NOMO-1 (cell line): ENCODE measurements around the gene HES4.
"Not testable (repeated sequence)": the region's sequence is repeated elsewhere in the genome, so short reads cannot be mapped to it uniquely, and the experiment has no call there.

Experiments used
- DNase-seq, 2 experiments: peaks; one replicate each; lab custom pipeline; 2025; ENCODE audit not compliant: unreplicated experiment in 2 of 2; lab: John Stamatoyannopoulos, UW

HES4 gene

DNA sequence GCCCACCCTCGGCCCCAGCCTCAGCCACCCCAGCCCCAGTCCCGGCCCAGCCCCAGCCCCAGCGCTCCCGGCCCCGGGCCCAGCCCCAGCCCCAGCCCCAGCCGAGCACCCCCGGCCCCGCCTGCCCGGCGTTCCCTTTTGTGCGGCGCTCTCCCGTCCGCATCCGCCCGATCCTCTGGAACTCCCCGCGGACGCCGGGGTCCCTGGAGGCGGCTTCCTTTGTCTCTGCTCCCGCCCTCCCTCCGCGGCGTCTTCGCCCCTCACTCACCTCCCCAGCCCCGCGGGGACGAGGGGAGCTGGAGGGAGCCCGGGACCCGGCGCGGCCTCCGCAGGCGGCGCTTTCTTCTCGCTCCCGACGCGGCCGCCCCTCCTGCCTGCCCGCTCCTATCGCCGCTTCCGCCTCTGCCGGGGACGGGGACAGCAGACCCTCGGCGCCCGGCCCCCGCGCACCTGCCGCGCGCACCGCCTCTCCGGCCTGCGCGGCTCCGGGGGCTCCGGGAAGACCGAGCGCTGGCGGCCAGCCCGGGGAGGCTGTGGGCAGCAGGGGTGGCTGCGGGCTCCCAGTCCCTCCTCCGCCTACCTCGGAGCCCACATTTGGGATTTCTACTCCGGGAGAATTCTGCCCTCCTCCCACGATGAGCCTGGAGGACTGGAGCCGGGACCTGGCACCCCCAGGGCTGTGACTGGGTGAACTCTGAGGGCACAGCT lies 34.0 kb upstream of the HES4 start:
- DNase-seq, result no peak

DNA sequence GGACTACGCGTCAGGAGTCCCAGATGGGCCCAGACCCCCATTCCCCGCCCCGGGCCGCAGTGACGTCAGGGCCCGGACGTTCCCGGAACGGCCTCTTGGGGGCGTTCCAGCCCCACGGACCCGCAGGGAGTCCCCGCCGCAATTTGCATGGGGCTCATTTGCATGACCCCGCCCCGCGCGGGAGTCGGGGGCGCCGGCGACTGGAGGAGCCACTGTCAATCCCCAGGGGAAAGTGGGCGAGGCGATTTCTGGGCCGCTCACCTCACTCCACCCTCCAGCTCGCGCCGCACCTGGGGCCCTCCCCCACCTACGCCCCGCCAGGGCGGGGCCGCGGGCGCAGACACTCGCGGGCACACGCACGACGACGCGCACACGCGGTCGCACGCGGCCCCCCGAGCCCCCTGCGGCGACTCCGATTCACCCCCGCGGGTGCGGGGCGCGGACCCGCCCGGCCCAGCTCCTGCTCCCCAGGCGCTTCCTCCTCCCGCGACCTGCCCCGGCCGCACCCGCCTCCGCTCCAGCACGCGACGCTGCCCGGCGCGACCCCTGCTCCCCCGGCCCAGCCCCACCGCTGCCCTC lies 33.2 kb upstream of the HES4 start:
- DNase-seq, result peak; percentile 65 to 81

DNA sequence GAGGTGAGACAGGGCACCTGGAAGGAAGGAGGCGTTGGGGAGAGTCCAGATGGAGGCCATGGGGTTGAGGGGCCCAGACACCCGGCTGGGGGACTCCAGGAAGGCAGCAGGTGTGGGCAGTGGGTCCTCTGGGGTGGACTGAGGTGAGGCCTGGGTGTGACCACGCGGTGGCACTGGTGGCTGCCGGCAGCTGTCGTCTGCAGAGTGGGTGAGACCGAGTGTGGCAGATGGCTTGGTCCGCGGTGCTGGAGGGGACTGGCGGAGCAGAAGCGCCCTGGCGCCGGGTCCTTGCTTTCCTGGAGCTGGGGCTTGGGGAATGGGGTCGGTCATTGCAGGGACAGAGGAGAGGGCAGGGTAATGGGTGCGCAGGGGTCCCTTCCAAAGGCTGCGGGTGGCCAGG lies 32.5 kb upstream of the HES4 start:
- DNase-seq, result no peak

DNA sequence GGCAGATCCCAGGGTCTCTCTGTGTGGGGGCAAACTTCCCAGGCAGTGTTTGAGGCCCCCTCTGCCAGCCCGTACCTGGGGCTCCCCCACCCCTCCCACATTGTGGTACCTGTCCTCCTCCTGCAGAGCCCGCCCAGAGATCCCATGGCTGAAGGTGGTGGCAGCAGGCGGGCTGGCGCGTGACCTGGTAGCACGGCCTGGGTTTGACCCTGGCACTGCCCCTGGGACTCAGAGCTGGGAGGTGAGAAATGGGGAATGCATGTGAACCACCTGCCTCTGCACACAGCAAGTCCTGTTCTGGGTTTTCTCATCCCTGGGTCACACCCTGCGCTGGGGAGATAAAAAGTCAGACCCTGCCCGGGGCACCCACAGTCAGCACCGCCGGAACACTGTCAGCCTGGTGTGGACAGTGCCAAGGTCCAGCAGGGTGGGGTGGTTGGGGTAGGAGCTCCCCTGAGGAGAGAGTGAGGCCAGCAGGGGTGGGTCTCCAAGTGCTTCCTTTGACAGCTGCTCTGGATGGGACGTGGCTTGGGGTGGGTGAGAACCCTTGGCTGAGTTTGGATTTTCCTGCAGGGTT lies 31.9 kb upstream of the HES4 start:
- no peak for DNase-seq

DNA sequence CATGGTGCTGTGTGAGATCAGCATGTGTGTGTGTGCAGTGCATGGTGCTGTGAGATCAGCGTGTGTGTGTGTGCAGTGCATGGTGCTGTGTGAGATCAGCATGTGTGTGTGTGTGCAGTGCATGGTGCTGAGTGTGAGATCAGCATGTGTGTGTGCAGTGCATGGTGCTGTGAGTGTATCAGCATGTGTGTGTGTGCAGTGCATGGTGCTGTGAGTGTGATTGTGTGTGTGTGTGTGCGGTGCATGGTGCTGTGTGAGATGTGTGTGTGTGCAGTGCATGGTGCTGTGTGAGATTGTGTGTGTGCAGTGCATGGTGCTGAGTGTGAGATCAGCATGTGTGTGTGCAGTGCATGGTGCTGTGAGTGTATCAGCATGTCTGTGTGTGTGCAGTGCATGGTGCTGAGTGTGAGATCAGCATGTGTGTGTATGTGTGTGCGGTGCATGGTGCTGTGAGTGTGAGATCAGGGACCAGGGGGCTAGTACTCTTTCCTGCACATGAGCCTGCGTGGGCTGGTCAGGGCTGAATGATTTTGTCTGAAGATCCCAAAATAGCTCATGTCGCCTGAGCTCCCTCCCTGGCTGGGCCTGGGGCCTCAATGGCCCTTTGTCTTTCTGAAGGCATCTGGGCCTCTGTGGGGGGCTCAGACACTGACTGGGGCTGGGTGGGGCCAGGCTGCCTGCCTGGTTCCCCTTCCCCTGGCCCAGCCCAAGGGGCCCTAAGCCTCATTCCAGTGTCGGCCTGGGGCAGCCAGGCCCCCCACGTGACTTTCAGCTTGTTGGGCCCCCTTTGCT lies 31.2 kb upstream of the HES4 start:
- not testable (repeated sequence) for DNase-seq

DNA sequence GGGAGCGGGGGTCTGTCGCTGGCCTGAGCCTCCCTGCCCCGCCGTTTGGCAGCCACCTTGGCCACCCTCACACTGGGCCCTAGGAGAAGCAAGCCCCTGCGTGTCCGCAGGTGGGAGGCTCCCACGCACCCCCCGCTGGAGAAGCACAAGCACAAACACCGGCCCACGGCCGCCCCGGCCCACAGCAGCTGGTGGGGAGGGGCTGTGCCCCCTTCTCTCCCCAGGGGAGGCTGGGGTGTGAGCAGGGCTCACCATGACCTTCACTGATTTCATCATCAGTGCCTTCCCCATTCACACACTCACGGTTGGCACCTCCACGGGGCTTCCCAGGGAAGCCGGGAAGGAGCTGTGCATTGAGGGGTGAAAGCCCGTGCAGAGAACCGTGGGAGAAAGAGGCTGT lies 27.9 kb upstream of the HES4 start:
- DNase-seq, result no peak

DNA sequence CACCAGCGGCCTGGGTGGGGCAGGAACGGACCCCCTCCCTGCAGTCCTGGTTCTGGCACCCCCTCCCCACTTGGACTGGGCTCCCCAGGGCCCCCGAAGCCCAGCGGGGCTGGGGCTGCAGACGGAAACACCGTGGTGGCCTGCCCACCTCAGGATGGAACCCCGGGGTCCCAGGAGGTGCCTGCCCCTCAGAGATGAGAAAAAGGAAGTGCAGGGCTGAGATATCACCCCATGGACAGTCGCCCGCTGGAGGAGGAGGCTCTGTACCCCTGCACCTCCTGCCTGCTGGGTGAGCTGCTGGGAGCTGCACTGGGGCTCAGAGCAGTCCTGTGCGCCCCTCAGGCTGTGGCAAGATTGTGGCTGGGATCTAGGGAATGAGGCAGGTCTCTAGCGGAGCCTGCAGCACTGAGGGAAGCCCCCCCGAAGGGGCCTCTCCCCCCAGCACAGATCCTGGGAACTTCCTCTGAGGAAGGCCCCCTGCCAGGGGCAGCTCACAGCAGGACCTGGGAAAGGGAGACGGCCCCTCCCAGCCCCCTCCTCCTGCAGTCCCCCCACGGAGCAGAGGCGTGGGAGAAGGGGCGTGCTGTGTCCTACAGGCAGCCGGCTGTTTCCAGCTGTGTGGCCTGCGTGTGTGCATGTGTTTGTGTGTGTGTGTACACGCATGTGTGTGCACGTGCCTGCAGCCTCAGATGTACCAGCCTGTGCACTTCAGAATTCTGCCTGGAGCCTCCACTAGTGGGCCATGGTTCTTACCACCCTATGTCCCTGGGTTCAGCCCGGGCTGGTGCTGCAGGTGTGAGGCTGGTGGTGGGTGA lies 26.9 kb upstream of the HES4 start:
- DNase-seq, result no peak

DNA sequence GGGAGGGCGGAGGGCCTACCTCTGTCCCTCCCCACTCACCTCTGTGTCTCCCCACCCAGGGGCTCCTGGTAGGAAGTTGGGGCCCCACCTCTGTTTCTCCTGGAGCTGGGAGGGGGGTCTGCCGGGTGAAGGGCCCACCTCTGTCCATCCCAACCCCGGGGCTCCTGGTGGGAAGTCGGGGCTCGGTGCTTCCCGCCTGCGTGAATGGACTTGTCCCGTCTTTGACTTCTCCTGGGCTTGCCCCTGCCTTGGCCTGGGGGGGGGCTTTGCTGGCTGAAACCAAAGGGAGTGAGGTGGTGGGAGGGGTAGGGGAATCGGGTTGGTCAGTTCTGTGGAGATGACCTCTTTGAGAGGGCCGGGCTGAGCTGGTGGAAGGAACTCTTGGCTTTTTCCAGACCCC lies 25.8 kb upstream of the HES4 start:
- no peak for DNase-seq

DNA sequence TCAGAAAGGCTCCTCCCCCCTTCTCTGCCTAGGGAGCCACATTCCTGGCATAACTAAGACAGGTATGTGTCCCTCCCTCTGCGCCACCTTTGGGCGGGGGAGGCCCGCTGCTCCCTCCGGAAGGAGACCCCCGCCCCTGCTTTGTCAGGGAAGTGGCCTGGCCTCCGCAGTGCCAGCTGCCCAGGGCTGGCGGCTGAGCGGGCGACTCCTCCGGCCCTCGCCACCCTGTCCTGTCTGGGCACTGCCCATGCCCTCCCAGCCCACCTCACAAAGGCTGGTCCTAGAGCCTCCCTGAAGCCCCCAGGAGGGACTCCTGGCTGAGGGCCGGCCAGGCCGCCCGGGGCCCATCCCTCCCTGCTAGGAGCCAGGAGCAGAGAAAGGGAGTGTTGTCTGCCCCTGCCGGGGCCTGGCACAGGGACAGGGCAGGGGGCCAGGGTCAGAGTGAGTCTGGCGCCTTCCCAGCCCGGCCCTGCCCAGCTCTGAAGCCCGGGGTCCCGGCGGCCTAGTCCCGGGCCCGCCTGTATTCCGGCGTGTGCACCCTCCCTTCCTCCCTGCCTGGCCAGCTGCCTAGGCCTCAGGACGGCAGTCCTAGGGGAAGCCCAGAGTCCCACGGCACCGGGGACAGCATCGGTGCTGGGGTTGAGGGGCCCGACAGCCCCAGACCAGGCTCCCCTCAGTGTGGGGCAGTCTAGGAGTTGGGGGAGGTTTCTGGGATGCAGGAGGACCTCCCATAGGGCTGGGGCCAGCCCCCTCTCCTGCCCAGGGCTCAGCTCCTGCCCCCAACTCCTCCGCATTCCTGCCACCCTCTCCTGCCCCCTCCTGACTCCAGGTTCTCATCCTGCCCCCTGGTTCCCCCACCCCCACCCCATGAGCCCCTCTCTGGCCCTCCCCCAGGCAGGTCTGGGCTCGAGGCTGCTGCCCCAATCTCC lies 25.1 kb upstream of the HES4 start:
- no peak for DNase-seq

DNA sequence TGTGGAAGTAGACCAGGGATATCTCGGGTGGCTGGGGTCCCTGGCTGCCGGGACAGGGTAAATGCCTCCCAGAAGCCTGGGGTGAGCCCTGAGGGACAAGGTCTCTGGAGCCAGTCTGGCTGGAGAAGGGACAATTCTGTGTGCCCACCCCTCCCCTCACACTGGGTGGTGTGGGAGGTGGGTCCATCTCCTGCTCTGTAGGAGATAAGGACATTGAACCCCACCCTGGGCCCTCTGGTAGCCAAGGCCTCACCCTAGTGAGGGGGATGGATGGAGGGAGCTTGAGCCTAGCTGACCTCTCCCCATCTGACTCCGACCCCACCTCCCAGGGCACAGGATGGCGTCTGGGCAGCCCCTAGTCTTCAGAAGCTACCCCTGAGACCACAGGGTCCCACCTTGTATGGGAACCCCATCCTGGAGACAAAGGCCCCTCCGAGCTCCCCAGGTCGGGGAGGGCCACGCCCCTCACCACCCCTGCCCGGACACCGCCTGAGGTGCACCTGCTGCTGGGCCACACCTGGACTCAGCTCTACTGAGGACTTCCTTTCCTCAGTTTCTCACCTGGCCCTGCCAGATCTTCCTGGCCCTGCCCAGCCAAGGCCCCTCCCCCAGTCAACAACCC lies 24.4 kb upstream of the HES4 start:
- DNase-seq, result no peak

DNA sequence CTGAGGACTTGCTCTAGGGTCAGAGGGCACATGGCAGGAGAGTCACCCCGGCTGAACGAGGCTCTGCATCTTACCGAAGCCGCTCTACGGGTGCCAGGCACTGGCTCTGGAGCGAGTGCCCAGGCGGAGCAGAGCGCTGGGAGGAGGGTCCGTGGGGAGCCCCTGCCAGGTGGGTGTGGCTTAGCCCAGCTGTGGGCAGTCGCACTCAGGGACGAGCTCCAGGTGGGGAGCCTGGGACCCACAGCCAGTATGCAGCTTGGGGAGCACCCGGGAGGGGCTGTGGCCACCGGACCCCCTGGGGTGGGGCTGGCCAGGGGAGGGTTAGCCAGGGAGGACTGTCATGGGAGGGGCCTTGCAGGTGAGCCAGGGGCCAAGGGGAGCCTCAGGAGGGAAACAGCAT lies 23.8 kb upstream of the HES4 start:
- DNase-seq, result no peak

DNA sequence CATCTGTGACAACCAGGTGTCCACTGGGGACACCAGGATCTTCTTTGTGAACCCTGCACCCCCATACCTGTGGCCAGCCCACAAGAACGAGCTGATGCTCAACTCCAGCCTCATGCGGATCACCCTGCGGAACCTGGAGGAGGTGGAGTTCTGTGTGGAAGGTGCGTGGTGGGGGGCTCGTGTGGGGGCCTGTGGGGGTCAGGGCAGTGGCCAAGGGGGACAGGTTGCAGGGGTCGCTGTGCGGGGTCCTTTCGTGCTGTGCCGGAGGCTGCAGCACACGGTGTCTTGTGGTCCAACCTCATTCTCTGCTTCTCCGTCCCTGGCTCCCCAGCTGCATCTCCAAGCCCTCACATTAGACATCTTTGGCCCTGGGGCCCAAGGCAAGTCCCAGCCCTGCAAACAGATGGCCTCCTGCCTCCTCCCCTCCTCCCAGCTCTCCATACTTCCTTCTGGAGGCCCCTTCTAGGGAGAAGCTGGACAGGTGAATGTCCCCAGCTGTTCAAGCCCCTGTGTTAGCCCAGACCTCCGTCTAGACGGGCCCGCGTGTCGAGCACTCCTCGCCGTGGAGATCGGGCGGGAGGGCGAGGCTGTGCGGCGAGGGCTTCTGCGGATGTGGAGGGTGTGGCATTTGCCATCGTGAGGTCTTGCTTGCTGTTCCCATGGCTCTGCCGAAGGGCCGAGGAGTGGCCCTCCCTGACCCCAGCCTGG lies 22.6 kb upstream of the HES4 start:
- DNase-seq, result no peak

DNA sequence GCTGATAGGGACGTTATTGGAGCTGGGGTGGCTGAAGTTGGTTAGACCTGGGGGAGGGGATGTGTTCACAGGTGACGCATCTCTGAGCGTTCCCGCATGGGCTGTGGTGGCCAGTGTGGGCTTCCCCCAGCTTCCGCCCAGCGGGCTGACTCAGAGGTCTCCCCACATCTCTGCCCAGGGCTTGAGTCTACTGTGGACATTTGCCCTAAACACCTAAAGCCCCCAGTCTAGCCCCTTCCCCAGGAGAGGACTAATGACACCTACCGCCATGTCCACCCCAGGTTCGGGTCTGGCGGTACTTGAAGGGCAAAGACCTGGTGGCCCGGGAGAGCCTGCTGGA lies 22.0 kb upstream of the HES4 start:
- no peak for DNase-seq

DNA sequence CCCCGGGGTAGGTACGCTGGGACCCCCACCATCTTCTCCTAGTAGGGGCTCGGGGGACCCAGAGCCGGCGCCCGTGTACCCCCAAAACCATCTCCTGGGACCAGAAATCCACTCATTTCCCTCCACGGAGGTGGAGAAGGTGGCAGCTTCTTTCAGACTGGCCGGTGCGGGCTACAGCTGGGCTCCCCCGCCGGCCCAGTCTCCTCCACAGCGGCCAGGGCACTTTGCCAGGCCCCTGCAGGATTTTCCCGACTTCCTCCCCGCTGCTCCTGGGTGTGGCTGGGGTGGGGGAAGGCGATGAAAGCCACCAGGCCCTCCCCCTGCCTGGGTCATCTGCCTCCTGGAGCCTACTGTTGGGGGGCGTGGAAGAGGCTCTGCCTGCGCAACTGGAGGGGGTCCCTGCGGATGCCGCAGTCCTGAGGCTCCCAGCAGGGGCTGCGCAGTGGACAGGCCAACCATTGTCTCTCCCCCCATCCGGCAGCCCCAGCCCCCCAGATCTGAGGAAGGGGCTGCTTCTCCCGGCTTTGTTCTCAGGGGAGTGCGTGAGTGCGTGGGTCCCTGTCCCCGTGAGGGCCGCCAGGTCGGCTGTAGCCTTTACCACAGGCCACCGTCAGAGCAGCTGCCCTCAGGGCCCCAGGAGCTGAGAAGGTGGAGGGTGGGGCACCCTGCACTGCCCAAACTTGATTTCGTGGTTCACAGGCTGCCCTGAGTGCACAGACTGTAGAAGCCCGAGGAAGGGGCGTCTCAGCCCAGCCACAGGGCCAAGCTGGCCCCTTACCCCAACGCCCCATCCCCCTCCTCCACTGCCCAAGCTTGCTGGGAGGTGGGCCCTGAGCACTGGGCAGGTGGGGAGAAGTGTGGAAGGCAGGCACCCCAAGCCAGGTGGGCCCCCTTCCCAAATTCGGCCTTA lies 21.4 kb upstream of the HES4 start:
- DNase-seq, result no peak

DNA sequence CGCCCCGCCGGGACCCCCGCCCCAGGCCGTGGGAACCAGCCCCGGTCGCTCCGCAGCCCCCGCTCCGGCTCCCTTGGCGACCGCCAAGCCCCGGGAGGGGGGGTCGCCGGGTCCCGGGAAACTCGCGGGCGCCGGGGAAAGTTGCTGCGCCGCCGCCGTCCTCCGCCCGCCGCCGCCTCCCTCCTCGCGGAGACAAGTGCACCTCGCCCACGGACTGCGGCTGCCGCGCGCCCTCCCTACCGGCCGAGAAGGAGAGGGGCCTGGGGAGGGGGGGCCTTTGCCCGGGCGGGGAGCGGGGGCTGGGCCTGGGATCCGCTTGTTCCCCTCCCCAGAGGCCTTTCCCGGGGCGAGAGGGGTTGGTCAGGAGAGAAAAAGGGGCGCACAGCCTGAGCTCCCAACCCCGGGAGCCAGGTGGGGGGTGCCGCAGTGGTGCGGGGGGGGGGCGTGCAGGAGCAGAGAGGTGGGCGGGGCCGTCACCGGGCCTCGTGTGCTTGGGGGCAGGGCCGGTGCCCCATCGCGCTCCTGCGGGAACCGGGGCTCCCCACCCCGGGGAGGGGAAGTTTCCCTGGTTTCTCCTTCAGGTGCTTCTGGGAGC lies 20.6 kb upstream of the HES4 start:
- no peak for DNase-seq

DNA sequence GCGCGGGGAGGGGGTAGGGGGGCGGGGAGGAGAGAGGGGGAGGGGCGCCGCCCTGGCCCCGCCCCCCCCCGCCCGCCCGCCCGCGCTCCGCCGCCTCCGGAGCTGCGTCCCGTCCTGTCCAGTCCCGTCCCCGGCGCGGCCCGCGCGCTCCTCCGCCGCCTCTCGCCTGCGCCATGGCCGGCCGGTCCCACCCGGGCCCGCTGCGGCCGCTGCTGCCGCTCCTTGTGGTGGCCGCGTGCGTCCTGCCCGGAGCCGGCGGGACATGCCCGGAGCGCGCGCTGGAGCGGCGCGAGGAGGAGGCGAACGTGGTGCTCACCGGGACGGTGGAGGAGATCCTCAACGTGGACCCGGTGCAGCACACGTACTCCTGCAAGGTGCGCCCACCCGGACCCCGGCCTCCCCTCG lies 20.1 kb upstream of the HES4 start, which contains the start of gene AGRN:
Gene AGRN, plus strand, starts transcription at position 121 of the 405 bp plus-strand sequence. Its CDS starts 53 bp downstream, at position 174.
- DNase-seq, result no peak
